HG03159 (cell line): ENCODE results near the gene RNU4-1.
"Not testable (repeated sequence)": the region's sequence is repeated elsewhere in the genome, so short reads cannot be mapped to it uniquely, and the experiment has no call there.

Source experiments
- ATAC-seq: cut with Tn5 transposase; IDR thresholded peaks from one replicate; pipeline ENCODE4 v1.9.1; 2021; ENCODE audit warnings: mild to moderate bottlenecking, moderate library complexity; ENCODE audit not compliant: unreplicated experiment

RNU4-1 gene

GRCh38 chr12:120292661-120293531, at the start of gene RNU4-1:
Gene RNU4-1 (minus strand): TSS chr12:120293237.
- ATAC-seq = peak; percentile 50

GRCh38 chr12:120342175-120343038, 49.4 kb upstream of the RNU4-1 start:
- ATAC-seq = no peak

- ATAC-seq = no peak
Observed at GRCh38 chr12:120339256-120339655, 46.2 kb upstream of the RNU4-1 start.

GRCh38 chr12:120337730-120338129, 44.7 kb upstream of the RNU4-1 start:
- no peak for ATAC-seq

- not testable (repeated sequence) for ATAC-seq
Observed at GRCh38 chr12:120336392-120336791, 43.4 kb upstream of the RNU4-1 start.

GRCh38 chr12:120335447-120335846, 42.4 kb upstream of the RNU4-1 start:
- not testable (repeated sequence) for ATAC-seq

GRCh38 chr12:120332523-120332922, 39.5 kb upstream of the RNU4-1 start:
- no peak for ATAC-seq

GRCh38 chr12:120332041-120332440, 39.0 kb upstream of the RNU4-1 start:
- no peak for ATAC-seq

GRCh38 chr12:120331390-120331789, 38.4 kb upstream of the RNU4-1 start:
- no peak for ATAC-seq

- no peak for ATAC-seq
Observed at GRCh38 chr12:120328228-120328627, 35.2 kb upstream of the RNU4-1 start.

GRCh38 chr12:120327593-120327992, 34.6 kb upstream of the RNU4-1 start, which contains the start of gene PLA2G1B:
Gene PLA2G1B (minus strand): TSS chr12:120327779. CDS start chr12:120327753, 26 bp downstream.
- ATAC-seq = no peak

- ATAC-seq = no peak
Observed at GRCh38 chr12:120324841-120325417, 31.9 kb upstream of the RNU4-1 start.

- ATAC-seq = no peak
Observed at GRCh38 chr12:120323772-120324171, 30.7 kb upstream of the RNU4-1 start.

GRCh38 chr12:120321382-120322202, 28.6 kb upstream of the RNU4-1 start:
- no peak for ATAC-seq

GRCh38 chr12:120317224-120318105, 24.4 kb upstream of the RNU4-1 start:
- ATAC-seq = peak; percentile 99

GRCh38 chr12:120316798-120317223, 23.8 kb upstream of the RNU4-1 start:
- ATAC-seq = no peak

GRCh38 chr12:120314220-120314619, 21.2 kb upstream of the RNU4-1 start:
- ATAC-seq = no peak

- peak; percentile 93 for ATAC-seq
Observed at GRCh38 chr12:120301962-120302815, 9.2 kb upstream of the RNU4-1 start, which contains the start of gene SIRT4. Gene SIRT4 (plus strand): TSS chr12:120302321. CDS start chr12:120303562, 1,241 bp downstream.

GRCh38 chr12:120292411-120292660, 701 bp downstream of the RNU4-1 start:
- peak; percentile 2 for ATAC-seq
